ENCODE data around the gene ZNF592.

DNA sequence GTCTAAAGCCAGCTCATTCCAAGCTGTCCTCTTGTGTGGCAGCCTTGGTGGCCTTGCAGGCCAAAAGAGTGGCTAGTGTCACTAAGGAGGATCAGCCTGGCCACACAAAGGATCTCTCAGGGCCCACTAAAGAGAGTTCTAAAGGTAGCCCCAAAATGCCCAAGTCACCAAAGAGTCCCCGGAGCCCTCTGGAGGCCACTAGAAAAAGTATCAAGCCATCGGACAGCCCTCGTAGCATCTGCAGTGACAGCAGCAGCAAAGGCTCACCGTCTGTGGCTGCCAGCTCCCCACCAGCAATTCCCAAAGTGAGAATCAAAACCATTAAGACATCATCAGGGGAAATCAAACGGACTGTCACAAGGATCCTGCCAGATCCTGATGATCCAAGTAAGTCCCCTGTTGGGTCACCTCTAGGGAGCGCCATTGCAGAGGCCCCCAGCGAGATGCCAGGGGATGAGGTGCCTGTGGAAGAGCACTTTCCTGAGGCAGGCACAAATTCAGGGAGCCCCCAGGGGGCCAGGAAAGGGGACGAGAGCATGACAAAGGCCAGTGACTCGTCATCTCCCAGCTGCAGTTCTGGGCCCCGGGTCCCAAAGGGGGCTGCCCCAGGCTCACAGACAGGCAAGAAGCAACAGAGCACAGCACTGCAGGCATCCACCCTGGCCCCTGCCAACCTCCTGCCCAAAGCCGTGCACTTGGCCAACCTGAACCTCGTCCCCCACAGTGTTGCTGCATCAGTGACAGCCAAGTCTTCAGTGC, 35.3 kb downstream of the ZNF592 start:
- TF ChIP-seq, protein P1, sequence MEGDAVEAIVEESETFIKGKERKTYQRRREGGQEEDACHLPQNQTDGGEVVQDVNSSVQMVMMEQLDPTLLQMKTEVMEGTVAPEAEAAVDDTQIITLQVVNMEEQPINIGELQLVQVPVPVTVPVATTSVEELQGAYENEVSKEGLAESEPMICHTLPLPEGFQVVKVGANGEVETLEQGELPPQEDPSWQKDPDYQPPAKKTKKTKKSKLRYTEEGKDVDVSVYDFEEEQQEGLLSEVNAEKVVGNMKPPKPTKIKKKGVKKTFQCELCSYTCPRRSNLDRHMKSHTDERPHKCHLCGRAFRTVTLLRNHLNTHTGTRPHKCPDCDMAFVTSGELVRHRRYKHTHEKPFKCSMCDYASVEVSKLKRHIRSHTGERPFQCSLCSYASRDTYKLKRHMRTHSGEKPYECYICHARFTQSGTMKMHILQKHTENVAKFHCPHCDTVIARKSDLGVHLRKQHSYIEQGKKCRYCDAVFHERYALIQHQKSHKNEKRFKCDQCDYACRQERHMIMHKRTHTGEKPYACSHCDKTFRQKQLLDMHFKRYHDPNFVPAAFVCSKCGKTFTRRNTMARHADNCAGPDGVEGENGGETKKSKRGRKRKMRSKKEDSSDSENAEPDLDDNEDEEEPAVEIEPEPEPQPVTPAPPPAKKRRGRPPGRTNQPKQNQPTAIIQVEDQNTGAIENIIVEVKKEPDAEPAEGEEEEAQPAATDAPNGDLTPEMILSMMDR (IDR thresholded peaks at IDR 0.05), result no peak
- TF ChIP-seq POLR2A (IDR thresholded peaks at IDR 0.05), result no peak
